Mammary epithelial cell (primary cell): ENCODE measurements around the gene PDXDC1.

ENCODE experiments used
- CTCF ChIP-seq, 2 donors: IDR thresholded peaks in 1 of 2; conservative IDR thresholded peaks in 1 of 2; 2 replicates each; pipeline ENCODE4 v1.5.1; 2011 to 2012; ENCODE audit warnings: inconsistent platforms in 2 of 2, low read length in 2 of 2, mild to moderate bottlenecking in 2 of 2, control low read depth in 1 of 2, low read depth in 1 of 2; ENCODE audit not compliant: insufficient read depth in 1 of 2; ENCODE audit errors: extremely low read depth in 1 of 2
- EZH2 ChIP-seq: IDR thresholded peaks from 2 replicates; pipeline ENCODE4 v1.6.1; 2012; ENCODE audit warnings: low read length, inconsistent platforms, borderline replicate concordance

- TF ChIP-seq CTCF (conservative IDR thresholded peaks at IDR 0.05 in 1 of 2, IDR thresholded peaks at IDR 0.05 in 1 of 2; ENCODE audit: extremely low read depth in 1 of 2, insufficient read depth in 1 of 2, low read depth in 1 of 2, low read length in 2 of 2) (no peak), EZH2 (no peak)
Observed at GRCh38 chr16:15057681-15058417, 83.0 kb downstream of the PDXDC1 start.
